ENCODE results near the gene HMG20A. TPM values are rescaled to one million over a fixed set of nuclear protein-coding genes. Genes with fewer than 3 reads are reported as not detected.

The HMG20A gene
- total and polyA plus RNA-seq, 7 donors = 9.7 to 38.3 (median 29.3) TPM

- Histone ChIP-seq H3K4me3 (no peak overlapping the region), H3K9me3 (peaks cover 33% of the 10 kb centered on the region), H3K27me3 (ENCODE audit: insufficient read depth in 3 of 3, low read length in 2 of 3) (no peaks in the 10 kb centered on the region), H3K36me3 (ENCODE audit: insufficient read depth in 1 of 2, low read depth in 1 of 2) (no peaks in the 10 kb centered on the region), H3K27ac (no peak overlapping the region), H3K4me1 (peaks cover 5% of the 10 kb centered on the region)
- WGBS, 3 donors = 94 to 99% (median 97%) methylated on average over 3 of the region's 3 CpGs
- no peak for DNase-seq
- ATAC-seq = no peak
- no peak for TF ChIP-seq CTCF (IDR thresholded peaks at IDR 0.05)
- intact Hi-C loops (cut with DNase I) = no loop called here
Measured at GRCh38 chr15:77395013-77395774, 25.5 kb upstream of the HMG20A start.

GRCh38 chr15:77396692-77397091, 24.0 kb upstream of the HMG20A start:
- 95 to 100% (median 100%) methylated on average over 1 of the region's 1 CpG for WGBS, 3 donors
- DNase-seq (no peak), ATAC-seq (no peak)
- H3K27ac ChIP-seq = no peak overlapping the region
- peaks cover 37% of the 10 kb centered on the region for H3K9me3 ChIP-seq
- intact Hi-C loops (cut with DNase I) = no loop called here
- no peaks in the 10 kb centered on the region for H3K4me1 ChIP-seq
- H3K36me3 ChIP-seq (ENCODE audit: insufficient read depth in 1 of 2, low read depth in 1 of 2) = no peaks in the 10 kb centered on the region
- TF ChIP-seq CTCF (IDR thresholded peaks at IDR 0.05) = no peak
- H3K27me3 ChIP-seq (ENCODE audit: insufficient read depth in 3 of 3, low read length in 2 of 3) = no peaks in the 10 kb centered on the region
- H3K4me3 ChIP-seq = no peak overlapping the region

GRCh38 chr15:77398927-77399326, 21.8 kb upstream of the HMG20A start:
- Histone ChIP-seq H3K4me3 (no peak overlapping the region), H3K9me3 (peaks cover 37% of the 10 kb centered on the region), H3K27me3 (ENCODE audit: insufficient read depth in 3 of 3, low read length in 2 of 3) (no peaks in the 10 kb centered on the region), H3K36me3 (ENCODE audit: insufficient read depth in 1 of 2, low read depth in 1 of 2) (no peaks in the 10 kb centered on the region), H3K27ac (no peak overlapping the region), H3K4me1 (peaks cover 4% of the 10 kb centered on the region)
- WGBS, 3 donors = 95 to 100% (median 99%) methylated on average over 1 of the region's 1 CpG
- intact Hi-C loops (cut with DNase I) = no loop called here
- ATAC-seq (no peak), DNase-seq (no peak)
- no peak for TF ChIP-seq CTCF (IDR thresholded peaks at IDR 0.05)

- WGBS, 3 donors = 91 to 99% (median 96%) methylated on average over 1 of the region's 1 CpG
- no peak for DNase-seq
- Histone ChIP-seq H3K4me3 (no peak overlapping the region), H3K4me1 (peaks cover 11% of the 10 kb centered on the region), H3K27ac (no peak overlapping the region), H3K36me3 (ENCODE audit: insufficient read depth in 1 of 2, low read depth in 1 of 2) (no peaks in the 10 kb centered on the region), H3K27me3 (ENCODE audit: insufficient read depth in 3 of 3, low read length in 2 of 3) (no peaks in the 10 kb centered on the region), H3K9me3 (peaks cover 34% of the 10 kb centered on the region)
- intact Hi-C loops (cut with DNase I) = no loop called here
- ATAC-seq = no peak
- TF ChIP-seq CTCF (IDR thresholded peaks at IDR 0.05) = no peak
Measured at GRCh38 chr15:77400258-77400657, 20.4 kb upstream of the HMG20A start.

Data from psoas muscle (tissue), 8 donors.